Activated T-cell treated with anti-CD3 and anti-CD28 coated beads, Interleukin-2, amount 50 U/mL, for 48 hours (primary cell): ENCODE measurements around the gene FHAD1.

Source experiments
- DNase-seq, 2 experiments: peaks; one replicate each; pipeline ENCODE4 v3.0.0-alpha.2; 2020

Gene FHAD1

GRCh38 chr1:15246960-15247614 lies at the start of gene FHAD1:
FHAD1 (plus strand) TSS chr1:15247223; CDS start chr1:15251785, 4,562 bp downstream.
- peak; percentile 67 to 71 for DNase-seq

- no peak for DNase-seq
Measured at GRCh38 chr1:15197591-15198447, 49.2 kb upstream of the FHAD1 start.

- DNase-seq, result no peak
Measured at GRCh38 chr1:15198684-15199083, 48.3 kb upstream of the FHAD1 start.

GRCh38 chr1:15201221-15201620 lies 45.8 kb upstream of the FHAD1 start:
- no peak for DNase-seq

GRCh38 chr1:15201849-15202551 lies 45.0 kb upstream of the FHAD1 start:
- no peak for DNase-seq

GRCh38 chr1:15204931-15205330 lies 42.1 kb upstream of the FHAD1 start:
- DNase-seq, result no peak

- no peak for DNase-seq
Measured at GRCh38 chr1:15205586-15206346, 41.3 kb upstream of the FHAD1 start.

GRCh38 chr1:15206418-15207030 lies 40.5 kb upstream of the FHAD1 start:
- no peak for DNase-seq

GRCh38 chr1:15207031-15207828 lies 39.8 kb upstream of the FHAD1 start:
- DNase-seq, result no peak

GRCh38 chr1:15207829-15208429 lies 39.1 kb upstream of the FHAD1 start:
- DNase-seq, result no peak

GRCh38 chr1:15210651-15211375 lies 36.2 kb upstream of the FHAD1 start:
- DNase-seq, result no peak

- DNase-seq, result no peak
Measured at GRCh38 chr1:15211424-15211823, 35.6 kb upstream of the FHAD1 start.

GRCh38 chr1:15212216-15212953 lies 34.6 kb upstream of the FHAD1 start:
- no peak for DNase-seq

- DNase-seq, result no peak
Measured at GRCh38 chr1:15212954-15213291, 34.1 kb upstream of the FHAD1 start.

GRCh38 chr1:15213341-15213821 lies 33.6 kb upstream of the FHAD1 start:
- DNase-seq, result no peak

GRCh38 chr1:15214527-15214926 lies 32.5 kb upstream of the FHAD1 start:
- DNase-seq, result no peak

- DNase-seq, result no peak
Measured at GRCh38 chr1:15215116-15215515, 31.9 kb upstream of the FHAD1 start.

- DNase-seq, result no peak
Measured at GRCh38 chr1:15217654-15218053, 29.4 kb upstream of the FHAD1 start.
